ENCODE data around the gene MFF. TPM values are rescaled to one million over a fixed set of nuclear protein-coding genes. Genes with fewer than 3 reads are reported as not detected.
"Not testable (repeated sequence)": the region's sequence is repeated elsewhere in the genome, so short reads cannot be mapped to it uniquely, and the experiment has no call there.

Gene MFF
- total and polyA plus RNA-seq, 2 of the 8 experiments (the other 6 are each of a cell fraction or from before 2014, with no cell fraction given), result 36.2 to 86.8 TPM

GRCh38 chr2:227387583-227387982 lies 62.5 kb downstream of the MFF start, which contains the start of gene SCYGR1:
SCYGR1 (minus strand) TSS chr2:227387949; CDS start chr2:227387949, 0 bp downstream.
- H3K56ac ChIP-seq (replicated peaks; ENCODE audit: insufficient read length, low read depth, low read length); H4K91ac ChIP-seq (replicated peaks; ENCODE audit: insufficient read length, low read length); H3K4me1 ChIP-seq (replicated peaks in 1 of 4; ENCODE audit: control insufficient read depth in 3 of 4, insufficient read depth in 4 of 4, low read length in 3 of 4); FAIRE-seq; H2BK15ac ChIP-seq (ENCODE audit: low read length); H2BK5ac ChIP-seq (ENCODE audit: low read depth, low read length); H3K4me3 ChIP-seq (ENCODE audit: extremely low read depth in 1 of 4, insufficient read depth in 2 of 4, low read depth in 3 of 4, low read length in 4 of 4); H2AFZ ChIP-seq (ENCODE audit: low read length); H4K5ac ChIP-seq (ENCODE audit: insufficient read length, low read depth, low read length); H2BK120ac ChIP-seq (replicated peaks; ENCODE audit: low read depth, low read length); H2AK5ac ChIP-seq (ENCODE audit: low read depth, low read length); H3K9ac ChIP-seq (replicated peaks in 1 of 4; ENCODE audit: extremely low read depth in 1 of 4, low read depth in 3 of 4, low read length in 3 of 4); H3K23ac ChIP-seq (ENCODE audit: insufficient read length); H4K8ac ChIP-seq (ENCODE audit: extremely low read depth, insufficient read depth, low read length); H3K27ac ChIP-seq (ENCODE audit: low read depth, low read length); H2BK12ac ChIP-seq (ENCODE audit: low read depth, low read length); H4K20me1 ChIP-seq (replicated peaks in 1 of 2; ENCODE audit: control insufficient read depth in 1 of 2, insufficient read depth in 2 of 2, low read length in 2 of 2); H3K14ac ChIP-seq (ENCODE audit: insufficient read length); H2BK20ac ChIP-seq (ENCODE audit: low read length); H3K9me3 ChIP-seq (ENCODE audit: insufficient read depth in 2 of 2, low read depth in 1 of 2, low read length in 1 of 2); H3K27me3 ChIP-seq (replicated peaks in 1 of 4; ENCODE audit: control insufficient read depth in 3 of 4, extremely low read depth in 1 of 4, insufficient read depth in 3 of 4, low read length in 3 of 4); DNase-seq (ENCODE audit: low read depth in 1 of 2, low spot score in 2 of 2); POLR2A ChIA-PET (ENCODE audit: partially characterized antibody); H3K4ac ChIP-seq (replicated peaks; ENCODE audit: insufficient read length, low read depth, low read length); H3K79me2 ChIP-seq (ENCODE audit: control insufficient read depth in 1 of 2, insufficient read depth in 2 of 2, low read length in 2 of 2); H3K4me2 ChIP-seq (ENCODE audit: insufficient read depth in 1 of 2, low read depth in 2 of 2, low read length in 2 of 2); H3K79me1 ChIP-seq (ENCODE audit: low read depth, low read length); H3K36me3 ChIP-seq (ENCODE audit: control insufficient read depth in 2 of 4, insufficient read depth in 4 of 4, low read length in 3 of 4); H3K18ac ChIP-seq (ENCODE audit: extremely low read depth, low read length); H3K23me2 ChIP-seq (ENCODE audit: low read depth, low read length): not testable (repeated sequence)
- whole genome bisulfite sequencing, 2 experiments (ENCODE audit: extremely low coverage in 1 of 2, insufficient coverage in 1 of 2, insufficient read length in 1 of 2, insufficient replicate concordance in 2 of 2, low coverage in 1 of 2, low lambda C conversion rate in 2 of 2, missing lambda C conversion rate in 1 of 2), result 91% methylated on average over 6 of the region's 7 CpGs; no CpG with 5 or more reads in 1 of the 2 experiments
- CTCF ChIA-PET (ENCODE audit: partially characterized antibody), result interaction anchor here (1.2 to 3.2 kb wide), 4 partner anchors 8 to 338 kb away, joined by 3 to 24 read pairs (median 6); partner anchors contain the start of gene TM4SF20

All from H1 (cell line).